ENCODE measurements around the gene PCBP1. TPM values are rescaled to one million over a fixed set of nuclear protein-coding genes. Genes with fewer than 3 reads are reported as not detected.
"Not testable (repeated sequence)": the region's sequence is repeated elsewhere in the genome, so short reads cannot be mapped to it uniquely, and the experiment has no call there.

Gene PCBP1
- total RNA-seq, 6 experiments from 2014 or later, result 147 to 220 (median 178) TPM

- no peak for TF ChIP-seq CTCF (IDR thresholded peaks at IDR 0.05)
- peak; percentile 70 for TF ChIP-seq POLR2A (IDR thresholded peaks at IDR 0.05)
- H3K9me3 ChIP-seq, result no peaks in the 10 kb centered on the region
- H3K4me3 ChIP-seq, result peak overlapping the region; percentile 29 to 47 (median 38)
- ATAC-seq (peak; percentile 70 to 87 (median 83)), DNase-seq (peak in 1 of 3 donors; percentile 70)
- WGBS (ENCODE audit: insufficient coverage, low coverage, low lambda C conversion rate, missing lambda C conversion rate), result 0% methylated on average over 8 of the region's 8 CpGs
- H3K4me1 ChIP-seq, result peaks cover 0 to 26% (median 17%) of the 10 kb centered on the region in 4 donors
- intact Hi-C loops (cut with DNase I), result no loop called here
- no peaks in the 10 kb centered on the region for H3K36me3 ChIP-seq
- peak overlapping the region; percentile 88 to 99 (median 95) for H3K27ac ChIP-seq
- H3K27me3 ChIP-seq, result no peaks in the 10 kb centered on the region
Observed at GRCh38 chr2:70132244-70133126, 45.2 kb downstream of the PCBP1 start.

GRCh38 chr2:70133127-70133452 is 45.8 kb downstream of the PCBP1 start:
- Histone ChIP-seq H3K27ac (peak overlapping the region; percentile 88 to 99 (median 95)), H3K27me3 (no peaks in the 10 kb centered on the region), H3K9me3 (no peaks in the 10 kb centered on the region), H3K4me1 (peaks cover 0 to 26% (median 17%) of the 10 kb centered on the region in 4 donors), H3K36me3 (no peaks in the 10 kb centered on the region), H3K4me3 (peak overlapping the region in 2 of 3 donors; percentile 38 to 47)
- DNase-seq (no peak), ATAC-seq (no peak)
- TF ChIP-seq POLR2A (IDR thresholded peaks at IDR 0.05) (no peak), CTCF (IDR thresholded peaks at IDR 0.05) (no peak)
- intact Hi-C loops (cut with DNase I), result no loop called here
- WGBS (ENCODE audit: insufficient coverage, low coverage, low lambda C conversion rate, missing lambda C conversion rate), result 50% methylated on average over 1 of the region's 1 CpG

- no peak for DNase-seq
- Histone ChIP-seq H3K4me1 (peaks cover 0 to 26% (median 17%) of the 10 kb centered on the region in 4 donors), H3K9me3 (no peaks in the 10 kb centered on the region), H3K27me3 (no peaks in the 10 kb centered on the region), H3K36me3 (no peaks in the 10 kb centered on the region), H3K27ac (peak overlapping the region; percentile 88 to 99 (median 95)), H3K4me3 (no peak overlapping the region)
- 48% methylated on average over 9 of the region's 10 CpGs for WGBS (ENCODE audit: insufficient coverage, low coverage, low lambda C conversion rate, missing lambda C conversion rate)
- intact Hi-C loops (cut with DNase I), result no loop called here
- TF ChIP-seq CTCF (IDR thresholded peaks at IDR 0.05) (no peak), POLR2A (IDR thresholded peaks at IDR 0.05) (no peak)
- peak in 1 of 4 donors; percentile 3 for ATAC-seq
Observed at GRCh38 chr2:70133491-70134322, 46.4 kb downstream of the PCBP1 start.

- DNase-seq; H3K36me3 ChIP-seq; ATAC-seq; intact Hi-C loops (cut with DNase I); H3K27me3 ChIP-seq; H3K9me3 ChIP-seq; H3K4me3 ChIP-seq: not testable (repeated sequence)
- H3K4me1 ChIP-seq, result peaks cover 0 to 26% (median 17%) of the 10 kb centered on the region in 4 donors
- peak overlapping the region; percentile 2 to 99 (median 95) for H3K27ac ChIP-seq
- 81% methylated on average over 8 of the region's 10 CpGs for WGBS (ENCODE audit: insufficient coverage, low coverage, low lambda C conversion rate, missing lambda C conversion rate)
Observed at GRCh38 chr2:70134323-70134983, 47.2 kb downstream of the PCBP1 start.

Small RNAs within 50 kb of the gene (small RNA-seq; reads per million reads assigned to genes)
- gene RN7SL470P, result 0 reads per million in 2 experiments

Other genes starting within 250 kb of the PCBP1 start
- gene SNRNP27, start 193.5 kb upstream of the PCBP1 start, total RNA-seq, result 10 to 100 TPM; 12.1 to 37.7 (median 17.2) TPM
- 10 to 100 TPM in 1 of 6 experiments, 1 to 10 TPM in 5; 3.5 to 13.1 (median 4.3) TPM for gene MXD1, start 172.4 kb upstream of the PCBP1 start, total RNA-seq
- under 1 TPM; 0.31 to 0.98 (median 0.59) TPM for gene ASPRV1, start 125.8 kb upstream of the PCBP1 start, total RNA-seq
- gene C2orf42, start 103.5 kb downstream of the PCBP1 start, total RNA-seq, result 10 to 100 TPM; 10.9 to 22.5 (median 16.7) TPM
- gene TIA1, start 161.2 kb downstream of the PCBP1 start, total RNA-seq, result 10 to 100 TPM; 27.5 to 44.2 (median 35.8) TPM
- 100 to 1,000 TPM in 3 of 6 experiments, 10 to 100 TPM in 3; 38.8 to 186 (median 92.5) TPM for gene PCYOX1, start 170.7 kb downstream of the PCBP1 start, total RNA-seq
- 10 to 100 TPM; 38.7 to 96.6 (median 60.8) TPM for gene SNRPG, start 206.3 kb downstream of the PCBP1 start, total RNA-seq
- gene FAM136A, start 214.6 kb downstream of the PCBP1 start, total RNA-seq, result 10 to 100 TPM; 18.6 to 31.6 (median 21.1) TPM